ENCODE data around the gene SAMSN1. TPM values are rescaled to one million over a fixed set of nuclear protein-coding genes. Genes with fewer than 3 reads are reported as not detected.
"Not testable (repeated sequence)": the region's sequence is repeated elsewhere in the genome, so short reads cannot be mapped to it uniquely, and the experiment has no call there.

Gene SAMSN1
- total RNA-seq, 1 donor from 2014 or later: 2.0 TPM

- no peak for TF ChIP-seq CTCF (IDR thresholded peaks at IDR 0.05; ENCODE audit: unreplicated experiment)
- H3K9me3 Mint-ChIP-seq (ENCODE audit: unreplicated experiment): no peaks in the 10 kb centered on the region
- no peaks in the 10 kb centered on the region for H3K36me3 Mint-ChIP-seq (ENCODE audit: low read depth, unreplicated experiment)
- H3K27ac Mint-ChIP-seq (ENCODE audit: unreplicated experiment): no peak overlapping the region
- H3K4me1 Mint-ChIP-seq (ENCODE audit: unreplicated experiment): peaks cover 16% of the 10 kb centered on the region
- no peak for DNase-seq (ENCODE audit: low spot score)
- no peak overlapping the region for H3K4me3 Mint-ChIP-seq (ENCODE audit: unreplicated experiment)
- H3K27me3 Mint-ChIP-seq (ENCODE audit: unreplicated experiment): no peaks in the 10 kb centered on the region
Measured at GRCh38 chr21:14550135-14550534, 4.0 kb upstream of the SAMSN1 start.

GRCh38 chr21:14548779-14549178 lies 2.7 kb upstream of the SAMSN1 start:
- no peak overlapping the region for H3K4me3 Mint-ChIP-seq (ENCODE audit: unreplicated experiment)
- H3K9me3 Mint-ChIP-seq (ENCODE audit: unreplicated experiment): no peaks in the 10 kb centered on the region
- H3K27ac Mint-ChIP-seq (ENCODE audit: unreplicated experiment): no peak overlapping the region
- no peaks in the 10 kb centered on the region for H3K27me3 Mint-ChIP-seq (ENCODE audit: unreplicated experiment)
- peaks cover 16% of the 10 kb centered on the region for H3K4me1 Mint-ChIP-seq (ENCODE audit: unreplicated experiment)
- H3K36me3 Mint-ChIP-seq (ENCODE audit: low read depth, unreplicated experiment): no peaks in the 10 kb centered on the region
- no peak for DNase-seq (ENCODE audit: low spot score)
- TF ChIP-seq CTCF (IDR thresholded peaks at IDR 0.05; ENCODE audit: unreplicated experiment): no peak

- Mint-ChIP-seq H3K9me3 (ENCODE audit: unreplicated experiment) (no peaks in the 10 kb centered on the region), H3K4me1 (ENCODE audit: unreplicated experiment) (peaks cover 16% of the 10 kb centered on the region), H3K27ac (ENCODE audit: unreplicated experiment) (no peak overlapping the region), H3K27me3 (ENCODE audit: unreplicated experiment) (no peaks in the 10 kb centered on the region), H3K4me3 (ENCODE audit: unreplicated experiment) (no peak overlapping the region), H3K36me3 (ENCODE audit: low read depth, unreplicated experiment) (no peaks in the 10 kb centered on the region)
- no peak for DNase-seq (ENCODE audit: low spot score)
- no peak for TF ChIP-seq CTCF (IDR thresholded peaks at IDR 0.05; ENCODE audit: unreplicated experiment)
Measured at GRCh38 chr21:14547834-14548513, 1.9 kb upstream of the SAMSN1 start.

GRCh38 chr21:14546719-14547118 lies 604 bp upstream of the SAMSN1 start:
- H3K27ac Mint-ChIP-seq (ENCODE audit: unreplicated experiment); H3K9me3 Mint-ChIP-seq (ENCODE audit: unreplicated experiment); H3K27me3 Mint-ChIP-seq (ENCODE audit: unreplicated experiment); H3K4me3 Mint-ChIP-seq (ENCODE audit: unreplicated experiment); DNase-seq (ENCODE audit: low spot score); H3K36me3 Mint-ChIP-seq (ENCODE audit: low read depth, unreplicated experiment): not testable (repeated sequence)
- H3K4me1 Mint-ChIP-seq (ENCODE audit: unreplicated experiment): peaks cover 20% of the 10 kb centered on the region

- peaks cover 13% of the 10 kb centered on the region for H3K4me1 Mint-ChIP-seq (ENCODE audit: unreplicated experiment)
Measured at GRCh38 chr21:14543983-14544382, 2.1 kb downstream of the SAMSN1 start.

More at GRCh38 chr21:14543983-14544382, 2.1 kb downstream of the SAMSN1 start:
- Mint-ChIP-seq H3K4me3 (ENCODE audit: unreplicated experiment) (no peak overlapping the region), H3K27me3 (ENCODE audit: unreplicated experiment) (no peaks in the 10 kb centered on the region), H3K9me3 (ENCODE audit: unreplicated experiment) (no peaks in the 10 kb centered on the region), H3K36me3 (ENCODE audit: low read depth, unreplicated experiment) (no peaks in the 10 kb centered on the region), H3K27ac (ENCODE audit: unreplicated experiment) (no peak overlapping the region)
- no peak for DNase-seq (ENCODE audit: low spot score)
- TF ChIP-seq CTCF (IDR thresholded peaks at IDR 0.05; ENCODE audit: unreplicated experiment): no peak

All from endothelial cell (in vitro differentiated cells).